IMR-90 (cell line): ENCODE data around the gene CCL5. TPM values are rescaled to one million over a fixed set of nuclear protein-coding genes. Genes with fewer than 3 reads are reported as not detected.

Experiments
- ATAC-seq: fragments of 200-7000 bp; cut with Tn5 transposase; 2 replicates; pipeline ENCODE4 v1.9.1; 2020; ENCODE audit warnings: low read depth, mild to moderate bottlenecking, moderate library complexity
- BruUV-seq: library from RNA; stranded (reverse); fragments of 400-500 nt; replicated peaks from 2 replicates; lab custom pipeline; 2021; lab: Mats Ljungman, UMichigan
- CTCF ChIA-PET: fragments of 300-600 bp; formaldehyde crosslinking; extraction: SDS; loops from one replicate; lab custom pipeline; 2021; ENCODE audit warnings: antibody characterized with exemption; lab: Yijun Ruan, JAX
- POLR2A ChIA-PET: fragments of 300-600 bp; sonication (Branson Sonifier 250); formaldehyde crosslinking; loops from one replicate; lab custom pipeline; 2022; ENCODE audit warnings: antibody characterized with exemption; ENCODE audit not compliant: unreplicated experiment; lab: Charles Lee
- DNase-seq: peaks from one replicate; pipeline ENCODE4 v3.0.0; 2013
- H2AFZ ChIP-seq: replicated peaks from 2 replicates; pipeline ENCODE3; 2013; ENCODE audit warnings: low read length, mild to moderate bottlenecking; ENCODE audit not compliant: poor library complexity
- H2AK5ac ChIP-seq: 2 replicates; pipeline ENCODE4 v1.6.1; 2013; ENCODE audit warnings: low read depth, low read length, inconsistent platforms
- H2AK9ac ChIP-seq: replicated peaks from 2 replicates; pipeline ENCODE3; 2013; ENCODE audit warnings: mild to moderate bottlenecking, low read depth, low read length, moderate library complexity; ENCODE audit not compliant: poor library complexity
- H2BK120ac ChIP-seq: 2 replicates; pipeline ENCODE4 v1.6.1; 2013; ENCODE audit warnings: low read depth, low read length, inconsistent platforms
- H2BK15ac ChIP-seq: 3 replicates; pipeline ENCODE4 v1.6.1; 2013; ENCODE audit warnings: low read depth, low read length, inconsistent platforms
- H2BK20ac ChIP-seq: 2 replicates; pipeline ENCODE4 v1.6.1; 2013; ENCODE audit warnings: low read depth, mild to moderate bottlenecking, inconsistent platforms, low read length, moderate library complexity
- H2BK5ac ChIP-seq: 2 replicates; pipeline ENCODE4 v1.6.1; 2013; ENCODE audit warnings: mild to moderate bottlenecking, low read depth, low read length, inconsistent platforms; ENCODE audit not compliant: poor library complexity, severe bottlenecking
- H3K14ac ChIP-seq: replicated peaks from 2 replicates; pipeline ENCODE4 v1.6.1; 2013; ENCODE audit warnings: low read depth, low read length, inconsistent platforms
- H3K18ac ChIP-seq: 2 replicates; pipeline ENCODE4 v1.6.1; 2013; ENCODE audit warnings: low read depth, low read length, control low read depth
- H3K23ac ChIP-seq: 2 replicates; pipeline ENCODE4 v1.6.1; 2013; ENCODE audit warnings: low read depth, low read length, inconsistent platforms
- H3K27ac ChIP-seq: 2 replicates; pipeline ENCODE4 v1.5.1; 2013; ENCODE audit warnings: mild to moderate bottlenecking, control low read depth, low read length; ENCODE audit not compliant: insufficient read depth
- H3K27me3 ChIP-seq: 2 replicates; pipeline ENCODE4 v1.6.1; 2013; ENCODE audit warnings: low read length; ENCODE audit not compliant: control insufficient read depth, insufficient read depth
- H3K36me3 ChIP-seq: 2 replicates; pipeline ENCODE4 v1.6.1; 2013; ENCODE audit warnings: low read length, mixed read lengths; ENCODE audit not compliant: control insufficient read depth, insufficient read depth
- H3K4ac ChIP-seq: 2 replicates; pipeline ENCODE4 v1.6.1; 2013; ENCODE audit warnings: low read depth, low read length, inconsistent platforms
- H3K4me1 ChIP-seq: 2 replicates; pipeline ENCODE4 v1.6.1; 2013; ENCODE audit warnings: low read length, mixed read lengths; ENCODE audit not compliant: control insufficient read depth, insufficient read depth
- H3K4me2 ChIP-seq: 2 replicates; pipeline ENCODE4 v1.6.1; 2013; ENCODE audit warnings: low read depth, mild to moderate bottlenecking, control low read depth, low read length, moderate library complexity
- H3K4me3 ChIP-seq: 2 replicates; pipeline ENCODE4 v1.5.1; 2013; ENCODE audit warnings: low read depth, mild to moderate bottlenecking, control low read depth, low read length, moderate library complexity; ENCODE audit not compliant: insufficient read depth
- H3K56ac ChIP-seq: 2 replicates; pipeline ENCODE4 v1.6.1; 2013; ENCODE audit warnings: low read length, inconsistent platforms; ENCODE audit not compliant: insufficient read depth; ENCODE audit errors: extremely low read depth
- H3K79me1 ChIP-seq, 2 experiments: 2 replicates each; pipeline ENCODE4 v1.6.1; 2013; ENCODE audit warnings: low read length in 2 of 2, inconsistent platforms in 1 of 2, low read depth in 1 of 2
- H3K9ac ChIP-seq: 2 replicates; pipeline ENCODE4 v1.6.1; 2013; ENCODE audit warnings: low read depth, low read length, control low read depth
- H3K9me1 ChIP-seq: 2 replicates; pipeline ENCODE4 v1.6.1; 2013; ENCODE audit warnings: low read length, inconsistent platforms; ENCODE audit not compliant: insufficient read depth
- H3K9me3 ChIP-seq: 2 replicates; pipeline ENCODE4 v1.6.1; 2013; ENCODE audit warnings: low read length; ENCODE audit not compliant: control insufficient read depth, insufficient read depth
- H4K20me1 ChIP-seq: 2 replicates; pipeline ENCODE4 v1.6.1; 2013; ENCODE audit warnings: low read length, inconsistent platforms; ENCODE audit not compliant: insufficient read depth
- H4K5ac ChIP-seq: 2 replicates; pipeline ENCODE4 v1.6.1; 2013; ENCODE audit warnings: mild to moderate bottlenecking, low read depth, low read length, control low read depth
- H4K8ac ChIP-seq, 2 experiments: 2 replicates each; pipeline ENCODE4 v1.6.1; 2013; ENCODE audit warnings: low read depth in 2 of 2, low read length in 2 of 2, control low read depth in 1 of 2, inconsistent platforms in 1 of 2
- H4K91ac ChIP-seq: 2 replicates; pipeline ENCODE4 v1.6.1; 2013; ENCODE audit warnings: low read depth, low read length, inconsistent platforms; ENCODE audit not compliant: insufficient read depth
- BHLHE40 ChIP-seq: fragments of 150-350 bp; IDR thresholded peaks from 2 replicates; pipeline ENCODE4 v1.6.1; 2016; ENCODE audit warnings: mild to moderate bottlenecking, low read depth, low read length
- CTCF ChIP-seq: conservative IDR thresholded peaks from 2 replicates; pipeline ENCODE4 v1.5.1; 2012; ENCODE audit warnings: mild to moderate bottlenecking, low read depth, low read length, improper control_type of control experiment
- NFE2L2 ChIP-seq: fragments of 150-350 bp; IDR thresholded peaks from 2 replicates; pipeline ENCODE4 v1.6.1; 2016; ENCODE audit warnings: low read depth, mild to moderate bottlenecking, low read length
- RAD21 ChIP-seq: IDR thresholded peaks from 2 replicates; pipeline ENCODE4 v1.6.1; 2012; ENCODE audit warnings: low read length, improper control_type of control experiment
- RFX5 ChIP-seq: IDR thresholded peaks from 2 replicates; pipeline ENCODE4 v1.8.0; 2012; ENCODE audit warnings: low read depth, mild to moderate bottlenecking, low read length, moderate library complexity
- WGBS, 2 experiments: methylation state at CpG; one replicate each; pipeline versions ENCODE4 v1.1.5 to v1.1.7; 2013; ENCODE audit warnings: missing lambda C conversion rate in 2 of 2; ENCODE audit not compliant: insufficient read length in 1 of 2; ENCODE audit errors: extremely low coverage in 2 of 2; 5-methylcytosine and 5-hydroxymethylcytosine counted together
- dilution Hi-C: fragments of 300-500 bp; cut with HindIII; formaldehyde crosslinking; loops from one replicate; pipeline ENCODE4 v1.14.3; 2018; ENCODE audit warnings: low sequenced_read_pairs; ENCODE audit not compliant: unreplicated experiment
- in situ Hi-C: fragments of 300-500 bp; cut with MboI; formaldehyde crosslinking; loops from 3 replicates; pipeline ENCODE4 v1.14.3; 2019; ENCODE audit warnings: low sequenced_read_pairs, inconsistent platforms, mixed read lengths
- intact Hi-C: fragments of 100-400 bp; cut with micrococcal nuclease; formaldehyde crosslinking; loops from 2 replicates; pipeline ENCODE4 v1.10.0; 2022
- polyA plus RNA-seq, 3 experiments: library from polyadenylated mRNA; depleted of rRNA; stranded (reverse); fragments of >200 nt; gene quantifications; 2 replicates each; pipeline ENCODE4 v1.2.3, GENCODE V29; 2012; ENCODE audit warnings: low replicate concordance in 1 of 3
- total RNA-seq: library from RNA; depleted of rRNA; stranded (reverse); fragments of >200 nt; gene quantifications from 2 replicates; pipeline ENCODE4 v1.2.3, GENCODE V29; 2012

The CCL5 gene
- total and polyA plus RNA-seq, 2 of the 4 experiments (the other 2 are of a cell fraction), result not detected

- no peak overlapping the region for H2AK5ac ChIP-seq
- H3K27ac ChIP-seq, result no peak overlapping the region
- no peak overlapping the region for H4K5ac ChIP-seq
- H2BK20ac ChIP-seq, result no peak overlapping the region
- H3K23ac ChIP-seq, result no peak overlapping the region
- H3K56ac ChIP-seq, result no peak overlapping the region
- WGBS, 2 experiments, result no CpG with 5 or more reads among the region's 3 CpGs
- no peak overlapping the region for H3K4me3 ChIP-seq
- no peaks in the 10 kb centered on the region for H3K9me3 ChIP-seq
- DNase-seq, result no peak
- H3K27me3 ChIP-seq, result no peaks in the 10 kb centered on the region
- in situ Hi-C loops, result no loop called here
- H2AK9ac ChIP-seq, result no peak overlapping the region
- TF ChIP-seq CTCF, result no peak
- TF ChIP-seq NFE2L2, result no peak
- no peak for TF ChIP-seq BHLHE40
- TF ChIP-seq RFX5, result no peak
- no peak for TF ChIP-seq RAD21
- no peak overlapping the region for H3K18ac ChIP-seq
- H4K8ac ChIP-seq, result no peak overlapping the region
- H3K4me2 ChIP-seq, result no peak overlapping the region
- no peaks in the 10 kb centered on the region for H3K36me3 ChIP-seq
- no peak overlapping the region for H2BK5ac ChIP-seq
- H3K79me1 ChIP-seq, result no peaks in the 10 kb centered on the region
- H3K9ac ChIP-seq, result no peak overlapping the region
- ChIA-PET POLR2A (interaction anchor here (0.6 kb wide), 1 partner anchor 34 kb away, joined by 6 read pairs; no protein-coding TSS in a partner anchor), CTCF (no interaction called here)
- no peak overlapping the region for H3K4ac ChIP-seq
- no peak overlapping the region for H2BK15ac ChIP-seq
- dilution Hi-C loops, result no loop called here
- ATAC-seq, result no peak
- H3K14ac ChIP-seq, result no peak overlapping the region
- H3K4me1 ChIP-seq, result no peaks in the 10 kb centered on the region
- no TSS peak for BruUV-seq
- H3K9me1 ChIP-seq, result no peaks in the 10 kb centered on the region
- H2AFZ ChIP-seq, result no peak overlapping the region
- no peak overlapping the region for H2BK120ac ChIP-seq
- intact Hi-C loops, result no loop called here
- no peak overlapping the region for H4K91ac ChIP-seq
- no peaks in the 10 kb centered on the region for H4K20me1 ChIP-seq
Measured at GRCh38 chr17:35918665-35919064, 38.5 kb upstream of the CCL5 start.
